Measurements from ENCODE around the gene PSMD13. TPM values are rescaled to one million over a fixed set of nuclear protein-coding genes. Genes with fewer than 3 reads are reported as not detected.

PSMD13 gene
- total RNA-seq, 1 experiment from 2014 or later = 141 TPM

GRCh38 chr11:216081-216974 lies 20.4 kb upstream of the PSMD13 start:
- Histone ChIP-seq H3K4me1 (ENCODE audit: insufficient read depth, low read length) (no peaks in the 10 kb centered on the region), H2BK120ac (ENCODE audit: low read depth, low read length, poor library complexity, severe bottlenecking) (no peak overlapping the region), H3K23me2 (ENCODE audit: insufficient read length, low read depth, low read length, poor library complexity, severe bottlenecking) (no peaks in the 10 kb centered on the region), H3K18ac (ENCODE audit: insufficient read length, low read depth, low read length) (no peak overlapping the region), H3K27ac (ENCODE audit: insufficient read length, low read depth, low read length) (no peak overlapping the region), H3K14ac (ENCODE audit: insufficient read depth, low read length) (no peak overlapping the region), H3T11ph (ENCODE audit: low read length) (no peak overlapping the region), H3K4me2 (ENCODE audit: insufficient read depth, insufficient read length, low read length) (no peak overlapping the region), H3K9me3 (ENCODE audit: control insufficient read depth, low read depth, low read length) (no peaks in the 10 kb centered on the region), H4K20me1 (ENCODE audit: control insufficient read depth, insufficient read depth, insufficient read length) (no peaks in the 10 kb centered on the region), H3K9ac (ENCODE audit: extremely low read depth, insufficient read length, low read length) (no peak overlapping the region), H3K23ac (ENCODE audit: insufficient read length, low read depth, low read length) (no peak overlapping the region), H2BK15ac (ENCODE audit: low read depth, low read length) (no peak overlapping the region), H3K79me2 (ENCODE audit: insufficient read depth, low read length) (no peaks in the 10 kb centered on the region), H2AFZ (ENCODE audit: low read length) (no peak overlapping the region), H4K8ac (replicated peaks; ENCODE audit: insufficient read length, low read depth, low read length) (no peak overlapping the region), H4K5ac (ENCODE audit: insufficient read length, low read depth, low read length) (no peak overlapping the region), H2AK5ac (ENCODE audit: insufficient read length, low read length) (no peak overlapping the region), H2BK12ac (ENCODE audit: insufficient read length, low read depth, low read length) (no peak overlapping the region), H4K91ac (ENCODE audit: insufficient read length, low read depth, low read length) (no peak overlapping the region), H3K56ac (ENCODE audit: insufficient read length, low read depth, low read length) (no peak overlapping the region), H3K27me3 (ENCODE audit: insufficient read depth, low read length) (no peaks in the 10 kb centered on the region), H2BK20ac (ENCODE audit: low read depth, low read length, poor library complexity, severe bottlenecking) (no peak overlapping the region), H2BK5ac (ENCODE audit: insufficient read length, low read length) (no peak overlapping the region), H3K79me1 (ENCODE audit: insufficient read depth, low read depth, low read length, poor library complexity, severe bottlenecking) (no peaks in the 10 kb centered on the region), H3K4ac (ENCODE audit: low read depth, low read length) (no peak overlapping the region)
- WGBS (ENCODE audit: extremely low coverage, insufficient read length, low lambda C conversion rate) = no CpG with 5 or more reads among the region's 11 CpGs
- no peak overlapping the region for H3K27ac Mint-ChIP-seq
- no peaks in the 10 kb centered on the region for H3K27me3 Mint-ChIP-seq (ENCODE audit: low read depth)
- no peaks in the 10 kb centered on the region for H3K9me3 Mint-ChIP-seq
- TF ChIP-seq CTCF (conservative IDR thresholded peaks at IDR 0.05) = no peak
- no peaks in the 10 kb centered on the region for H3K4me1 Mint-ChIP-seq
- peak; percentile 12 for DNase-seq
- H3K4me3 Mint-ChIP-seq = no peak overlapping the region
- H3K36me3 Mint-ChIP-seq (ENCODE audit: insufficient read depth in 1 of 3, low read depth in 3 of 3) = peaks cover 19 to 57% (median 48%) of the 10 kb centered on the region in 3 experiments

Measured in H9 (cell line).